M059J (cell line): ENCODE results near the gene SLC39A11. TPM values are rescaled to one million over a fixed set of nuclear protein-coding genes. Genes with fewer than 3 reads are reported as not detected.
A peak's percentile ranks its signal among the peaks of the same experiment; 100 is the strongest.

Experiments used
- DNase-seq: peaks from one replicate; pipeline ENCODE4 v3.0.0-alpha.2; 2012; ENCODE audit warnings: low read depth
- total RNA-seq: library from RNA; depleted of rRNA; stranded (reverse); fragments of >200 nt; shearing (Covaris generic); gene quantifications from 2 replicates; pipeline ENCODE4 v1.2.3, GENCODE V29; 2014

Gene SLC39A11
- total RNA-seq, 1 experiment from 2014 or later: 22.2 TPM

DNA sequence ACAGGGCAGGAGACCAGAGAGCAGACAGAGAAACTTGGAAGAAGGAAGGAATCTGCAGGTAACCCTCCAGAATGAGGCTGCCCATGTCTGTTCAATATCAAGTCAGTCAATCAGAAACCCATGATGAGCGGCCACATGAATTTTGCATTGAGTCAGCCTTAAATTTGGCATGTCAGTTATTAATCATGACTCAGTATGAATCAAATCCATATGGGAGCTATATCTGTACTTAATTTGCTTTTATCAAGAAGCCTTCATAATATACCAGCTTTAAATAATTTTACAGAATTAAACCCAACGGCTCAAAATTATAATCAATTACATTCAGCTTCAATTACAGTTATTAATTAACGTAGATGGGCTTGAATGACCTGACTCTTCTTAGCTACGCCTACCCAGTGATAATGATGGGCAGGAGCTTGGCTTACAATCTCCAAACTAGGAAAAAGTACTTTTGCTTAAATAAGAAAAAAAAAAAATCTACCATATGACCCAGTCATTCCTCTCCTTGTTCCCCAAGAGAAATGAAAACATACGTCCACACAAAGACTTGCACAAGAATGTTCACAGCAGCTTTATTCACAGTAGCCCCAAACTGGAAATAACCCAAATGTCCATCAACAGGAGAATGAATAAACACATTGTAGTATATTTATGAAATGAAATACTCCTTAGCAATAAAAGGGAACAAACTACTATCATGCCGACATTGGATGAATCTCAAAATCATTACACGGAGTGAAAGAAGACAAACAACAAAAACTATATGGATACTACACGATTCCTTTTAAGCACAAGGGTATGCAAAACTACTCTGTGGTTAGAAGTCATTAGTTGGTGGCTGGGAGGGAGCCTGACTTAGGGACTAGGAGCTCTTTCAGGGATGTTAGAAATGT is 48.6 kb downstream of the SLC39A11 start:
- no peak for DNase-seq

GRCh38 chr17:73042809-73043685 is 49.4 kb downstream of the SLC39A11 start:
- DNase-seq: no peak

GRCh38 chr17:73042225-73042624 is 50.3 kb downstream of the SLC39A11 start:
- no peak for DNase-seq

GRCh38 chr17:73039282-73039681 is 53.2 kb downstream of the SLC39A11 start:
- no peak for DNase-seq

DNA sequence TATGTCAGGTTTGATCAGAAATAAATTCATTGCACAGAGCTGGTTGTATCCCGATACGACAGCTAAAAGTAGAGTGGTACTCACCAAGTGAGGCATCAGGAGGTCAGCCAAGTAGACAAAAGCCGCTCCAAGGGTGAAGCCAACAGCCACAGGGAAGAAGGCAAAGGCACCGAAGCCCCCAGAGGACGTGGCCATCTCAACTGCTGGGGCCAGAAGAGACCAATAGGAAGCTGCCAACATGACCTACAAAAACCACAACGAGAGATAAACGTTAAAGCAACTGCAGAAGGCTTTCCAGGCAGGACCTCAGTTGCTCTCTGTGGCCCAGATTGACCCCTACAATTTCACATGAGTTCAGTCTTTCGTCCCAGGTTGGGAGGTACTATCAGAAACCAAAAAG is 61.0 kb downstream of the SLC39A11 start:
- DNase-seq: no peak

DNA sequence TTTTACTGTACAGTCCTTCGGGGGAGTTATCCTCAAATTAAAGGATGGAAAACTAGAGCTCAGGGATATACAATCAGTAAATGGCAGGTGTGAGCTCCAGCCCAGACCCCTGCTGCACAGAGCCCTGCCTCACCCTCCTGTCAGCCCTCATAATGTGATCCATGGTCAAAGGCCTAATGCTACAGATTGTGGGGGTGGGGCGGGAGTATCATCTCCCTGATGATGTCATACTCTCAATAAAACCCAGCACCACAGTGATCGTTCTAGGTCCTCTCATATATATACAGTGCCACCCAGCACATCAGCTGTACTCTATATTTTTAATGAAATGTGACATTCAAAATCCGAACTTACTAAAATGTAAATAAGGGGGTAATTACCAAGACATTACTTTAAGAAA is 61.5 kb downstream of the SLC39A11 start:
- DNase-seq: no peak

DNA sequence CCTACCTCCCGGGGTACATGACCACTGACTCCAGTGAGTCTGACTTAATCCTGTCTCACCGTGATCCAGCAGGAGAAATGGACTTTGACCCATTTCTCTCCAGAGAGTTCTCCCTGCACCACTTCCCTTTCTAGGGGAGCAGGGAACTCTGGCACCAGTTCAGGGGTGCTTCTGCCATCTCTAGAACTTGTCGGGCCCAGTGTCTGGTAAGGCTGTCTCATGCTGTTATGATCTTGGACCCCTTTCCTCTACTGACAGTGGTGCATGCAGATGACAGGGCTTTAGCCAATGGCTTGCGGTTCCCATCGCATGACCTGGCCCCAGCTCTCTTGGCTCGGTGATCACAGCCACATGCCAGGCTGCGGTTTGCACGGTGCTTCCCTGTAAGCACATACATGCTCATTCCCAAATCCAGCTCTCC is 62.0 kb downstream of the SLC39A11 start:
- DNase-seq: no peak

- no peak for DNase-seq
Observed at GRCh38 chr17:73029991-73030390, 62.5 kb downstream of the SLC39A11 start.

- no peak for DNase-seq
Observed at GRCh38 chr17:73029021-73029420, 63.5 kb downstream of the SLC39A11 start.

DNA sequence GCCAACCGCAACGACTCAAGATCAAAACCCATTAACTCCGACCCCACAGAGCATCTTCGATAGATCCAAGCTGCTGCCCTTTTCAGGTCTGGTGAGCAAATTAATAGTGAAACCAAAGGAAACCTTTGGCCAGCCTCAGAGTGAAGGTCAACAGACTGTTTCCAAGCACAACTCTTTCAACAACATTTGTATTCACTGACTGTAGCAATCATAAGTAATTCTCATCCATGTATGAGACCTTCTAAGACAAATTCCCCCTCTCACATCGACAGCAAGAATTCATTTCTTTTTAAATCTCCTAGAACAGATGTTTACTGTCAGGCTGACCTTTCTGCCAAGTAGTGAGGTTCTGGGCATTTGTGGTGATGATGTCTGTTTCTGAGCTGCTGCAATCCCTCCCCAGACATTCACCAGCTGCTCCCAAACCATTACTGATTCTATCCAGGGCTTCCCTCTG is 64.2 kb downstream of the SLC39A11 start:
- no peak for DNase-seq

DNA sequence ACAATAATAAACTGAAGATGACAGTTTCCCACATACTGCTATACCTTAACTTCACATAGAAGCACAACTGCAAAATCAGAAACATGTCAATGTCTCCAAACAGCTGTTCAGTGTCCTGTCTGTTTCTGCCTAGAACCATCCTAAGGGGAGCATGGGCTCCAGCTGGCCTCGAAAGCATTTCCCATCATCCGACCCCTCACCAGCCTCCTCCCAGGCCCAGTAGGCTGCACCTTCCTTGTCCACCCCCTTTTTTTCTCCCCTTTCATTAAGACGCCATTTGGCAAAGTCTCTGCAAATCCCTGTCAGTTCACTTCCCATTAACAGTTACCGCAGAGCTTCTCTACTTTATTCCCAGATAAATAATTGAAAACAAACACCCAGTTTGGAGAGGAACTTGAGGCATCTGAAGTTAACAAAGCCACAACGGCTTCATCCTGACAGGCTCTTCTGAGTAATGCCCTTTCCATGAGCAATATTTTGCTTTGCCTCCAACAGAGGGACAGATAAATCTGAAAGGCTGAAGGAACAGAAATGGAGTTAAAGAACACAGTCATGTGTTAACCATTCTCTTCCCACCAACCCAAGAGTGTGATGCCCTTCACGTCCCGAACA is 65.3 kb downstream of the SLC39A11 start:
- no peak for DNase-seq

- DNase-seq: no peak
Observed at GRCh38 chr17:73025041-73025560, 67.4 kb downstream of the SLC39A11 start.

- DNase-seq: no peak
Observed at GRCh38 chr17:73023759-73024158, 68.7 kb downstream of the SLC39A11 start.

- no peak for DNase-seq
Observed at GRCh38 chr17:73022694-73023093, 69.8 kb downstream of the SLC39A11 start.

DNA sequence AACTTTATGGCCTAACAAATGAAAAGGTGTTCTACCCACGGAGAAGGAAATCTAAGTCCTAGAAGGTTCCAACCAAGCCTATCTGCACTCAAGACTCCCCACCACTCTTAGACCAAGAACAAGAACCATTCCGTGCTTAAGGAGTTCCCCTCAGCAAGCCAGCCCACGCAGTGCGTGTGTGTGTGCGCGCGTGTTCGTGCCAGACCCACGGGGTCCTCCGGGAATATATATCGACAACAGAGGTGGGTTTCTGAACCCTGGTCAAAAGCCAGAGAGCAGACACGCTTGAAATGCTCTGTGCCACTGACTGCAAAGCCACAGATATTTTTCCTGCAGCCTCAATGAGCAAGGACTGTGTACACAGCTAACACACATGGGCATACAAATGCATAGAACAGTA is 70.7 kb downstream of the SLC39A11 start:
- no peak for DNase-seq

DNA sequence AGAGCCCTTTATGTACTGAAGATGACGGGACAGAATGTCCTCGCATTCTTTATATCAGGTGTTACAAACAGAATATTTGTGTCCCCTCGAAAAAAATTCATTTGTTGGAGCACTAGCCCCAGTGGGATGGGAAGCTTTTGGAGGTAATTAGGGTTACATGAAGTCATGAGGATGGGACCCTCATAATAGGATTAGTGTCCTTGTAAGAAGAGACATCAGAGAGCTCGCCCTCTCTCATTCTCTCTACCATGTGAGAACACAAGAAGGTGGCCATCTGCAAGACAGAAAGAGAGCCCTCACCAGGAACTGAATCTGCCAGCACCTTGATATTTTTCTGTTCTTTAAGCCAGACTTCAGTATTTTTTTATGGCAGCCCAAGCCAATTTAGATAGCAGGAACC is 72.4 kb downstream of the SLC39A11 start:
- DNase-seq: no peak

DNA sequence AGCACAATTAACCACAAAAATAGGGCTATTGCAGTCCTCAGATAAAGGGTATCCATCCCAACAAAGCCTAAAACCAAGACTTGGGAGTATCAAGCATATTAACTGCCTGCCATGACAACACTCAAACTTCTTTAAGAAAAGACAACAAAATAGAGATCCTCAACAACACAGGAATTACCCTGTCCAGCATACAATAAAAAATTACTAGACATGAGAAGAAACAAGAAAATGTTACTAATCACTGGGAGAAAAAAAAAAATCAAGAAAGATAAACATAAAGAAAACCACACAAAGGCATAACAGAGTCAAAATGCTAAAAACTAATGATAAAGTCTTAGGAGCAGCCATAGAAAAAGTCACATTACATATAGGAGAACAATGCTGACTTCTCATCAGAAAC is 73.9 kb downstream of the SLC39A11 start:
- no peak for DNase-seq

GRCh38 chr17:73017658-73018057 is 74.8 kb downstream of the SLC39A11 start:
- peak; percentile 64 for DNase-seq

GRCh38 chr17:73015722-73016276 is 76.7 kb downstream of the SLC39A11 start:
- DNase-seq: no peak

DNA sequence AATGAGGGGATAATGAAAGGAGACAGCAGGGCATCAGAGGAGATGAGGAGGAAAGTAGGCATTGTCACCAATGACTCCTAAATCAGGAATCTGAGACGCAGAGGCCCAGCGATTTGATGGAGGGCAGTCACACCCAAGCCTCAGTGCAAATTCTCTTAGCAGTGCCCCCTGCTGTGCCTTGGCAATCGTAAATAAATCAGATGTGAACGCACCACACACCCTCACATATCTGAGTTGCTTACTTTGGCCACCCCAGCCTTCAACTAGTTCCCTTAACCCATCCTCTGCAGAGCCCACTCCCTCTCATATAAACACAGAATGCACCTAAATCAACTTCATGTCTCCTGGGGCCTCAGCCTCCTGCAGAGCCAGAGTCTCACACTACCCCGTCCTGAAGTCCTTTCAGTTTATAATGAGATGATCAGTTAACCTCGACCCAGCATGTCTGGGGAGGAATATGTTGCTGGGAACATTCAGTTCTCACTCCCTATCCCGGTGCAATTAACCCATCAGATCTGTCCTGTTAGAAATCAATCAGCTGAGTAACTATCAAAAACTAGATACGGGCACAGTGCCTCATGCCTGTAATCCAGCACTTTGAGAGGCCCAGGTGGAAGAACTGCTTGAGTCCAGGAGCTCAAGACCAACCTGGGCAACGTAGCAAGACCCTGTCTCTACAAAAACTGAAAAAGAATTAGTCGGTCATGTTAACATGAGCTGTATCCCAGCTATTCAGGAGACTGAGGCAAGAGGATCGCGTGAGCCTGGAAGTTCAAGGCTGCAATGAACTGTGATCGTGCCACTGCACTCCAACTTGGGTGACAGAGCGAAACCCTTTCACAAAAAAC is 78.4 kb downstream of the SLC39A11 start:
- DNase-seq: peak; percentile 15

DNA sequence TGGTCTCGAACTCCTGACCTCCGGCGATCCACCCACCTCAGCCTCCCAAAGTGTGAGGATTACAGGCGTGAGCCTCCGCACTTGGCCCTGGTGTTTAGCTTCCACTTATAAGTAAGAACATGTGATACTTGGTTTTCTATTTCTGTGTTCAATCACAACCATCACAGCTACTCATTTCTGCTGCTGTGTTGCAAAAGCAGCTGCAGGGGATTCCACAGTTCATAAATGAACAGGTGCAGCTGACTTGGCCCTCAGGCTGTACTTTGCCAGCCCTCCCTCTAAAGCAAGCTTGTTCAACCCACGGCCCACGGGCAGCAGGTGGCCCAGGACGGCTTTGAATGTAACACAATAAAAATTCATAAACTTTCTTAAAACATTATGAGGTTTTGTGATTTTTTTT is 79.2 kb downstream of the SLC39A11 start:
- DNase-seq: no peak
